Measurements from ENCODE around the gene ARFGAP1. TPM values are rescaled to one million over a fixed set of nuclear protein-coding genes. Genes with fewer than 3 reads are reported as not detected.

Gene ARFGAP1
- total and polyA plus RNA-seq, 2 of the 4 experiments (the other 2 are of a cell fraction) = 59.1 to 194 TPM

DNA sequence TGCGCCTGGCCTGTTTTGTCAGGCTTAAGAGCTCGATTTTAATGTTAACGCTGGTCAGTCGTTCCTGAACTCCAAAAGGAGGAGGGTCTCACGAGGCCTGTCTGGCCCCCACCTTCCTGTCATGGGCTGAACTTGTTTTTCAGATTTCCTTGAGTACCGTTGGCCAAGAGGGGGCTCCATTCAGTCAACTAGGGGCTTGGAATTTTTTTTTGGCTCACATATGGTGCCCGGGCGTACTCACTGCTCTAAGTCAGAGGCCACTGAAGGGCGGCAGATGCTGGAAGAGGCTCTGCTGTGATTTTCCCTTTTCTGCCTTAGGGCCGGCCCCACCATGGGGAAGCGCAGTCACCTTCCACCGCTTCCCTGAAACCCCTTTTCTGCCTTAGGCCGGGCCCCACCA lies 43.8 kb upstream of the ARFGAP1 start:
- Histone ChIP-seq H3K9me3 (ENCODE audit: control insufficient read depth, insufficient read depth, low read length) (no peaks in the 10 kb centered on the region), H3K4me1 (ENCODE audit: control insufficient read depth, insufficient read depth, low read length) (peaks cover 30% of the 10 kb centered on the region), H3K23ac (ENCODE audit: low read depth, low read length) (no peak overlapping the region), H2BK20ac (ENCODE audit: low read depth, low read length) (no peak overlapping the region), H2BK120ac (ENCODE audit: low read depth, low read length) (no peak overlapping the region), H3K4ac (ENCODE audit: low read depth, low read length) (no peak overlapping the region), H3K79me1 (ENCODE audit: low read depth in 1 of 2, low read length in 2 of 2) (no peaks in the 10 kb centered on the region), H3K18ac (ENCODE audit: low read depth, low read length) (no peak overlapping the region), H4K8ac (ENCODE audit: low read depth in 2 of 2, low read length in 2 of 2) (no peak overlapping the region), H3K56ac (ENCODE audit: extremely low read depth, insufficient read depth, low read length) (no peak overlapping the region), H3K4me2 (ENCODE audit: low read depth, low read length) (no peak overlapping the region), H2BK15ac (ENCODE audit: low read depth, low read length) (no peak overlapping the region), H2AK9ac (replicated peaks; ENCODE audit: low read depth, low read length, poor library complexity) (no peak overlapping the region), H3K9me1 (ENCODE audit: insufficient read depth, low read length) (peaks cover 10% of the 10 kb centered on the region; the same call in 1 of the 2 replicates), H4K20me1 (ENCODE audit: insufficient read depth, low read length) (peaks cover 11% of the 10 kb centered on the region; the same call in 1 of the 2 replicates), H3K9ac (ENCODE audit: low read depth, low read length) (no peak overlapping the region), H4K5ac (ENCODE audit: low read depth, low read length) (no peak overlapping the region), H2AK5ac (ENCODE audit: low read depth, low read length) (no peak overlapping the region), H3K14ac (replicated peaks; ENCODE audit: low read depth, low read length) (no peak overlapping the region), H4K91ac (ENCODE audit: insufficient read depth, low read depth, low read length) (no peak overlapping the region), H3K27ac (ENCODE audit: insufficient read depth, low read length) (no peak overlapping the region), H3K4me3 (ENCODE audit: insufficient read depth, low read depth, low read length) (no peak overlapping the region), H3K36me3 (ENCODE audit: control insufficient read depth, insufficient read depth, low read length) (no peaks in the 10 kb centered on the region), H3K27me3 (ENCODE audit: control insufficient read depth, insufficient read depth, low read length) (no peaks in the 10 kb centered on the region), H2AFZ (replicated peaks; ENCODE audit: low read length, poor library complexity) (no peak overlapping the region), H2BK5ac (ENCODE audit: low read depth, low read length, poor library complexity, severe bottlenecking) (no peak overlapping the region)
- in situ Hi-C loops (cut with MboI; ENCODE audit: low sequenced_read_pairs) (no loop called here), intact Hi-C loops (cut with micrococcal nuclease) (no loop called here), dilution Hi-C loops (cut with HindIII; ENCODE audit: low sequenced_read_pairs, unreplicated experiment) (no loop called here)
- ATAC-seq (ENCODE audit: low read depth) = no peak
- 62% methylated on average over 11 of the region's 13 CpGs; no CpG with 5 or more reads in 1 of the 2 experiments for WGBS, 2 experiments (ENCODE audit: extremely low coverage in 2 of 2, insufficient read length in 1 of 2)
- ChIA-PET CTCF (no interaction called here), POLR2A (ENCODE audit: unreplicated experiment) (no interaction called here)
- TF ChIP-seq, protein P1, sequence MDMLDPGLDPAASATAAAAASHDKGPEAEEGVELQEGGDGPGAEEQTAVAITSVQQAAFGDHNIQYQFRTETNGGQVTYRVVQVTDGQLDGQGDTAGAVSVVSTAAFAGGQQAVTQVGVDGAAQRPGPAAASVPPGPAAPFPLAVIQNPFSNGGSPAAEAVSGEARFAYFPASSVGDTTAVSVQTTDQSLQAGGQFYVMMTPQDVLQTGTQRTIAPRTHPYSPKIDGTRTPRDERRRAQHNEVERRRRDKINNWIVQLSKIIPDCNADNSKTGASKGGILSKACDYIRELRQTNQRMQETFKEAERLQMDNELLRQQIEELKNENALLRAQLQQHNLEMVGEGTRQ (IDR thresholded peaks at IDR 0.05; ENCODE audit: low read depth, low read length) = no peak
- no peak for TF ChIP-seq CHD1 (IDR thresholded peaks at IDR 0.05; ENCODE audit: low read depth, low read length)
- TF ChIP-seq SMC3 (IDR thresholded peaks at IDR 0.05; ENCODE audit: low read depth, low read length) = no peak
- TF ChIP-seq RFX5 (IDR thresholded peaks at IDR 0.05; ENCODE audit: low read depth, low read length) = no peak
- no peak for TF ChIP-seq RAD21 (IDR thresholded peaks at IDR 0.05; ENCODE audit: low read length)
- no peak for TF ChIP-seq CEBPB (IDR thresholded peaks at IDR 0.05; ENCODE audit: low read depth, low read length)
- no peak for TF ChIP-seq POLR2A (IDR thresholded peaks at IDR 0.05; ENCODE audit: low read depth, low read length)
- TF ChIP-seq MXI1 (IDR thresholded peaks at IDR 0.05; ENCODE audit: borderline replicate concordance, low read depth, low read length) = no peak
- TF ChIP-seq, protein P2, sequence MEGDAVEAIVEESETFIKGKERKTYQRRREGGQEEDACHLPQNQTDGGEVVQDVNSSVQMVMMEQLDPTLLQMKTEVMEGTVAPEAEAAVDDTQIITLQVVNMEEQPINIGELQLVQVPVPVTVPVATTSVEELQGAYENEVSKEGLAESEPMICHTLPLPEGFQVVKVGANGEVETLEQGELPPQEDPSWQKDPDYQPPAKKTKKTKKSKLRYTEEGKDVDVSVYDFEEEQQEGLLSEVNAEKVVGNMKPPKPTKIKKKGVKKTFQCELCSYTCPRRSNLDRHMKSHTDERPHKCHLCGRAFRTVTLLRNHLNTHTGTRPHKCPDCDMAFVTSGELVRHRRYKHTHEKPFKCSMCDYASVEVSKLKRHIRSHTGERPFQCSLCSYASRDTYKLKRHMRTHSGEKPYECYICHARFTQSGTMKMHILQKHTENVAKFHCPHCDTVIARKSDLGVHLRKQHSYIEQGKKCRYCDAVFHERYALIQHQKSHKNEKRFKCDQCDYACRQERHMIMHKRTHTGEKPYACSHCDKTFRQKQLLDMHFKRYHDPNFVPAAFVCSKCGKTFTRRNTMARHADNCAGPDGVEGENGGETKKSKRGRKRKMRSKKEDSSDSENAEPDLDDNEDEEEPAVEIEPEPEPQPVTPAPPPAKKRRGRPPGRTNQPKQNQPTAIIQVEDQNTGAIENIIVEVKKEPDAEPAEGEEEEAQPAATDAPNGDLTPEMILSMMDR (conservative IDR thresholded peaks at IDR 0.05; ENCODE audit: low read depth, low read length) = no peak
- no peak for TF ChIP-seq FOS (IDR thresholded peaks at IDR 0.05; ENCODE audit: low read depth, low read length)
- TF ChIP-seq RCOR1 (IDR thresholded peaks at IDR 0.05; ENCODE audit: insufficient replicate concordance, low read length) = no peak
- TF ChIP-seq, protein P3, sequence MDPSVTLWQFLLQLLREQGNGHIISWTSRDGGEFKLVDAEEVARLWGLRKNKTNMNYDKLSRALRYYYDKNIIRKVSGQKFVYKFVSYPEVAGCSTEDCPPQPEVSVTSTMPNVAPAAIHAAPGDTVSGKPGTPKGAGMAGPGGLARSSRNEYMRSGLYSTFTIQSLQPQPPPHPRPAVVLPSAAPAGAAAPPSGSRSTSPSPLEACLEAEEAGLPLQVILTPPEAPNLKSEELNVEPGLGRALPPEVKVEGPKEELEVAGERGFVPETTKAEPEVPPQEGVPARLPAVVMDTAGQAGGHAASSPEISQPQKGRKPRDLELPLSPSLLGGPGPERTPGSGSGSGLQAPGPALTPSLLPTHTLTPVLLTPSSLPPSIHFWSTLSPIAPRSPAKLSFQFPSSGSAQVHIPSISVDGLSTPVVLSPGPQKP (IDR thresholded peaks at IDR 0.05; ENCODE audit: borderline replicate concordance, low read depth, low read length) = no peak
- no peak for TF ChIP-seq NFE2L2 (IDR thresholded peaks at IDR 0.05; ENCODE audit: low read depth, low read length)
- no peak for TF ChIP-seq MAFK (IDR thresholded peaks at IDR 0.05; ENCODE audit: low read depth, low read length)
- TF ChIP-seq MAZ (IDR thresholded peaks at IDR 0.05; ENCODE audit: borderline replicate concordance, low read depth, low read length) = no peak
- no peak for TF ChIP-seq BHLHE40 (IDR thresholded peaks at IDR 0.05; ENCODE audit: low read depth, low read length)
- no TSS peak for BruUV-seq (replicated peaks)
- DNase-seq = no peak
